ENCODE data around the gene SYN1. TPM values are rescaled to one million over a fixed set of nuclear protein-coding genes. Genes with fewer than 3 reads are reported as not detected.

The SYN1 gene
- total and polyA plus RNA-seq, 2 experiments from 2014 or later, result 3.6 to 6.7 TPM

- no peak overlapping the region for H2AFZ ChIP-seq
- no peaks in the 10 kb centered on the region for H3K9me2 ChIP-seq (ENCODE audit: insufficient read depth)
- no peak overlapping the region for H3K27ac Mint-ChIP-seq
- peaks cover 23% of the 10 kb centered on the region for H3K4me1 Mint-ChIP-seq
- no peak overlapping the region for H3K4me3 ChIP-seq
- H3F3A ChIP-seq (replicated peaks; ENCODE audit: low read depth), result no peaks in the 10 kb centered on the region
- H3K9me3 Mint-ChIP-seq, result peaks cover 2% of the 10 kb centered on the region; the same call in 1 of the 3 replicates
- no peak overlapping the region for H3K27ac ChIP-seq (ENCODE audit: low read depth)
- TF ChIP-seq REST (IDR thresholded peaks at IDR 0.05; ENCODE audit: unreplicated experiment) (no peak), ETS1 (IDR thresholded peaks at IDR 0.05) (no peak), JUNB (IDR thresholded peaks at IDR 0.05; ENCODE audit: unreplicated experiment) (no peak), EZH2 (IDR thresholded peaks at IDR 0.05; ENCODE audit: low read depth, unreplicated experiment) (no peak), CREB1 (CRISPR knock-in tag; IDR thresholded peaks at IDR 0.05; ENCODE audit: low read depth) (no peak), EZH2phosphoT487 (IDR thresholded peaks at IDR 0.05; ENCODE audit: unreplicated experiment) (no peak), ZNF114 (CRISPR knock-in tag; IDR thresholded peaks at IDR 0.05) (no peak), NANOG (IDR thresholded peaks at IDR 0.05; ENCODE audit: borderline replicate concordance) (no peak), ZNF462 (CRISPR knock-in tag; IDR thresholded peaks at IDR 0.05) (no peak), POLR2AphosphoS5 (IDR thresholded peaks at IDR 0.05; ENCODE audit: low read depth) (no peak), STAT1 (IDR thresholded peaks at IDR 0.05; ENCODE audit: unreplicated experiment) (no peak), ZNF331 (CRISPR knock-in tag; IDR thresholded peaks at IDR 0.05; ENCODE audit: low read depth) (no peak), CTCF (conservative IDR thresholded peaks at IDR 0.05; ENCODE audit: low read depth in 2 of 2) (no peak)
- DNase-seq (ENCODE audit: low spot score) (no peak), ATAC-seq (no peak)
- H4K20me1 ChIP-seq (replicated peaks; ENCODE audit: insufficient read depth), result no peaks in the 10 kb centered on the region; the same call in 1 of the 2 replicates
- peaks cover 34% of the 10 kb centered on the region for H3K79me2 ChIP-seq (replicated peaks; ENCODE audit: insufficient read depth)
- H3K27me3 ChIP-seq (ENCODE audit: insufficient read depth), result no peaks in the 10 kb centered on the region
- no peak overlapping the region for H3K4me2 ChIP-seq
- peaks cover 13% of the 10 kb centered on the region for H3K27me3 Mint-ChIP-seq (ENCODE audit: insufficient read depth, low read depth, poor library complexity)
- no peak overlapping the region for H3K4me3 Mint-ChIP-seq
- peaks cover 22% of the 10 kb centered on the region for H3K36me3 Mint-ChIP-seq (ENCODE audit: low read depth)
- H3K4me1 ChIP-seq (ENCODE audit: insufficient read depth), result peaks cover 2% of the 10 kb centered on the region; the same call in 1 of the 2 replicates
- no peaks in the 10 kb centered on the region; the same call in 1 of the 2 replicates for H3K36me3 ChIP-seq (ENCODE audit: insufficient read depth)
These were observed 27.0 kb upstream of the SYN1 start for GRCh38 chrX:47646636-47647035.

Data from GM23338 (cell line).